Karpas-422 (cell line): ENCODE data around the gene KRTAP20-2. TPM values are rescaled to one million over a fixed set of nuclear protein-coding genes. Genes with fewer than 3 reads are reported as not detected.

Source experiments
- DNase-seq: peaks from one replicate; pipeline ENCODE4 v3.0.0-alpha.2; 2015
- H2AFZ ChIP-seq: fragments of 200-600 bp; sonication (generic); 2 replicates; pipeline ENCODE4 v1.6.1; 2014; ENCODE audit warnings: antibody characterized with exemption, low read length, mixed read lengths
- H3K27ac ChIP-seq: fragments of 200-600 bp; sonication (generic); 2 replicates; pipeline ENCODE4 v1.5.1; 2014; ENCODE audit warnings: mild to moderate bottlenecking, low read length, moderate library complexity
- H3K27me3 ChIP-seq: fragments of 200-600 bp; sonication (generic); 2 replicates; pipeline ENCODE4 v1.6.1; 2014; ENCODE audit warnings: low read length, mixed read lengths
- H3K36me3 ChIP-seq: fragments of 200-600 bp; sonication (generic); 2 replicates; pipeline ENCODE4 v1.6.1; 2014; ENCODE audit warnings: low read length, mixed read lengths; ENCODE audit not compliant: insufficient read depth
- H3K4me1 ChIP-seq: fragments of 200-600 bp; sonication (generic); 2 replicates; pipeline ENCODE4 v1.6.1; 2014; ENCODE audit warnings: mild to moderate bottlenecking, low read length, mixed read lengths
- H3K4me2 ChIP-seq: fragments of 200-600 bp; sonication (generic); 2 replicates; pipeline ENCODE4 v1.6.1; 2014; ENCODE audit warnings: low read length, low read depth, mild to moderate bottlenecking; ENCODE audit not compliant: poor library complexity, severe bottlenecking
- H3K4me3 ChIP-seq: fragments of 200-600 bp; sonication (generic); 2 replicates; pipeline ENCODE4 v1.5.1; 2014; ENCODE audit warnings: mild to moderate bottlenecking, antibody characterized with exemption, low read length, mixed read lengths
- H3K79me2 ChIP-seq: fragments of 200-600 bp; sonication (generic); 2 replicates; pipeline ENCODE4 v1.6.1; 2014; ENCODE audit warnings: mild to moderate bottlenecking, low read length, mixed read lengths
- H3K9ac ChIP-seq: fragments of 200-600 bp; sonication (generic); 2 replicates; pipeline ENCODE4 v1.6.0; 2014; ENCODE audit warnings: low read length
- H3K9me2 ChIP-seq: fragments of 200-600 bp; sonication (generic), shearing (Covaris generic); replicated peaks from 2 replicates; pipeline ENCODE4 v1.6.0; 2014; ENCODE audit warnings: mild to moderate bottlenecking, low read length, moderate library complexity; ENCODE audit not compliant: insufficient read depth
- H3K9me3 ChIP-seq: fragments of 300-700, 200-600 bp; sonication (generic); 2 replicates; pipeline ENCODE4 v1.6.1; 2014; ENCODE audit warnings: low read length, mixed read lengths
- H4K20me1 ChIP-seq: fragments of 200-600 bp; sonication (generic); 2 replicates; pipeline ENCODE4 v1.6.1; 2014; ENCODE audit warnings: mild to moderate bottlenecking, antibody characterized with exemption, low read length, low read depth; ENCODE audit not compliant: insufficient read depth
- total RNA-seq: library from RNA; depleted of rRNA; stranded (reverse); fragments of >200 nt; shearing (Covaris generic); gene quantifications from 2 replicates; pipeline ENCODE4 v1.2.3, GENCODE V29; 2014; ENCODE audit warnings: low replicate concordance; rRNA removed

Gene KRTAP20-2
- not detected in 2 replicates for total RNA-seq

GRCh38 chr21:30634906-30635305 lies at the start of gene KRTAP20-2:
Gene KRTAP20-2 (plus strand): TSS chr21:30635206. CDS start chr21:30635264, 58 bp downstream.
- no peaks in the 10 kb centered on the region for H3K79me2 ChIP-seq
- H3K4me1 ChIP-seq: no peaks in the 10 kb centered on the region
- no peaks in the 10 kb centered on the region for H4K20me1 ChIP-seq
- no peak within 1 kb of the TSS for H3K27ac ChIP-seq
- no peak within 1 kb of the TSS for H3K9ac ChIP-seq
- peaks cover 7% of the 10 kb centered on the region for H3K9me3 ChIP-seq
- H3K4me2 ChIP-seq: no peak within 1 kb of the TSS
- no peak within 1 kb of the TSS for H3K4me3 ChIP-seq
- H3K36me3 ChIP-seq: no peaks in the 10 kb centered on the region
- no peaks in the 10 kb centered on the region for H3K9me2 ChIP-seq
- no peak for DNase-seq
- H3K27me3 ChIP-seq: no peaks in the 10 kb centered on the region
- H2AFZ ChIP-seq: no peak within 1 kb of the TSS

GRCh38 chr21:30590297-30590696 lies 44.7 kb upstream of the KRTAP20-2 start, which contains the start of gene KRTAP22-2:
Gene KRTAP22-2 (minus strand): TSS chr21:30590397.
- Histone ChIP-seq H4K20me1 (no peaks in the 10 kb centered on the region), H3K36me3 (no peaks in the 10 kb centered on the region), H3K27me3 (no peaks in the 10 kb centered on the region), H3K4me3 (no peak within 1 kb of the TSS), H3K4me1 (no peaks in the 10 kb centered on the region), H3K9me3 (peaks cover 23% of the 10 kb centered on the region; the same call in 1 of the 2 replicates), H3K4me2 (no peak within 1 kb of the TSS), H2AFZ (no peak within 1 kb of the TSS), H3K27ac (no peak within 1 kb of the TSS), H3K9ac (no peak within 1 kb of the TSS), H3K79me2 (no peaks in the 10 kb centered on the region), H3K9me2 (no peaks in the 10 kb centered on the region)
- DNase-seq: no peak

DNA sequence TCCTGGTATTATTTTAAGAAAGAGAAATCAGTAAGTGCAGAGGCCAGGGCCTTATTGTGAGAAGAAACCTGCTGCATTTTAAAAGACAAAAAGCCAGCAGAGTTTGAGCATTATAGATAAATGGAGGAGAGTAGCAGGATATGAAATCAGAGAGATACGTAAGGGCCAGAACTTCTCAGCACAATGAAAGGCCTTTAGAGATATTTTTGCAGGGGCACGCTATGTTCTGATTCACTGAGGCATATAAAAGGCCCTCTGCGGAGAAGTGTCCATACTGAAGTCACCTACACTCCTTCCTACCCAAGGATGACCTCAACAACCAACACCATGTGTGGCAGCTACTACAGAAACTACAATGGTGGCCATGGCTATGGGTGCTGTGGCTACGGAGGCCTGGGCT lies 42.9 kb upstream of the KRTAP20-2 start, which contains the start of gene KRTAP6-3:
Gene KRTAP6-3 (plus strand): TSS at position 301 of the 400 bp plus-strand sequence. CDS start 6 bp downstream, at position 307.
- no peaks in the 10 kb centered on the region for H4K20me1 ChIP-seq
- H2AFZ ChIP-seq: no peak within 1 kb of the TSS
- H3K4me3 ChIP-seq: no peak within 1 kb of the TSS
- no peaks in the 10 kb centered on the region for H3K4me1 ChIP-seq
- H3K27me3 ChIP-seq: no peaks in the 10 kb centered on the region
- no peaks in the 10 kb centered on the region for H3K79me2 ChIP-seq
- no peaks in the 10 kb centered on the region for H3K9me2 ChIP-seq
- H3K4me2 ChIP-seq: no peak within 1 kb of the TSS
- H3K36me3 ChIP-seq: no peaks in the 10 kb centered on the region
- H3K9me3 ChIP-seq: peaks cover 19% of the 10 kb centered on the region
- H3K9ac ChIP-seq: no peak within 1 kb of the TSS
- no peak within 1 kb of the TSS for H3K27ac ChIP-seq
- DNase-seq: no peak

GRCh38 chr21:30598802-30599201 lies 36.2 kb upstream of the KRTAP20-2 start, which contains the start of gene KRTAP6-2:
Gene KRTAP6-2 (minus strand): TSS chr21:30598902. CDS start chr21:30598874, 28 bp downstream.
- Histone ChIP-seq H3K4me2 (no peak within 1 kb of the TSS), H3K4me3 (no peak within 1 kb of the TSS), H3K79me2 (no peaks in the 10 kb centered on the region), H3K9me2 (no peaks in the 10 kb centered on the region), H4K20me1 (no peaks in the 10 kb centered on the region), H3K27ac (no peak within 1 kb of the TSS), H3K27me3 (no peaks in the 10 kb centered on the region), H2AFZ (no peak within 1 kb of the TSS), H3K36me3 (no peaks in the 10 kb centered on the region), H3K9me3 (peaks cover 16% of the 10 kb centered on the region), H3K4me1 (no peaks in the 10 kb centered on the region), H3K9ac (no peak within 1 kb of the TSS)
- DNase-seq: no peak

DNA sequence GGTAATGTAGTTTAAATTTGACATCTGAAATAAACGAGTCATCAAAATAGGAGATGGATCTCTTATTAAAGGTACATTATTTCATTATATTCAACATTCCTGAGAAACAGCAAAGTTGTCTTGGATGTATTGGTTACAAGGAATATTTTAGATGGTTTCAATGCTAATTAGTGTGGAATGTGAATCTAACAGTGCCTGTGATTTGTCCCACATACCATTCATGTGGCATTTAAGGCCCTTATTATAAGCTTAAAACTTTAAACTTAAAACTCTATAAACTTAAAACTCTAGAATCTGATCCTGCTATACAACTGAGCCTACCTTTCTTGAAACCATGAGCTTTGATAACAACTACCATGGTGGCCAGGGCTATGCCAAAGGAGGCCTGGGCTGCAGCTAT lies 34.2 kb upstream of the KRTAP20-2 start, which contains the start of gene KRTAP22-1:
Gene KRTAP22-1 (plus strand): TSS at position 301 of the 400 bp plus-strand sequence.
- H3K36me3 ChIP-seq: no peaks in the 10 kb centered on the region
- no peak within 1 kb of the TSS for H3K9ac ChIP-seq
- no peak within 1 kb of the TSS for H2AFZ ChIP-seq
- H4K20me1 ChIP-seq: no peaks in the 10 kb centered on the region
- no peaks in the 10 kb centered on the region for H3K4me1 ChIP-seq
- H3K27ac ChIP-seq: no peak within 1 kb of the TSS
- DNase-seq: no peak
- H3K4me2 ChIP-seq: no peak within 1 kb of the TSS
- H3K4me3 ChIP-seq: no peak within 1 kb of the TSS
- peaks cover 19% of the 10 kb centered on the region for H3K9me3 ChIP-seq
- H3K9me2 ChIP-seq: no peaks in the 10 kb centered on the region
- no peaks in the 10 kb centered on the region for H3K27me3 ChIP-seq
- H3K79me2 ChIP-seq: no peaks in the 10 kb centered on the region

DNA sequence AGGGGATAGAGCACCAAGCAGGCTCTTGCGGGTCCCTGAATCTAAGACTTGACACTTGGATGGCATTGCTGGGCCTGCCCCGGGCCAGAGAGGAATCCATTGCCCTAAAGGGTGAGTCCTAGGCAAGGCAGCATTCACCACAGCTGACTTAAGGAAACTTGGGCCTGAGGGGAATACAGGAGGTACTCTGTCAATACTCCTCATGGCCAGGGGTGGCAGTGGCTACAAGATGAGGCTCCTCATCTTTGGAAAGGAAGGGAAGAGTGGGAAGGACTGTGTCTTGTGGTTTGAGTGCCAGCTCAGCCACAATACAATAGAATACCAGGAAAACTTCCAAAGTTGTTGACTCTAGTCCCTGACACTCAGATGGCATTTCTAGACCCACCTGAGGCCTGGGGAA lies 29.0 kb upstream of the KRTAP20-2 start:
- Histone ChIP-seq H3K4me2 (no peak overlapping the region), H3K36me3 (no peaks in the 10 kb centered on the region), H2AFZ (no peak overlapping the region), H3K9me3 (peaks cover 26% of the 10 kb centered on the region), H3K9ac (no peak overlapping the region), H3K9me2 (no peaks in the 10 kb centered on the region), H3K4me1 (no peaks in the 10 kb centered on the region), H3K27ac (no peak overlapping the region), H3K4me3 (no peak overlapping the region), H3K27me3 (no peaks in the 10 kb centered on the region), H3K79me2 (no peaks in the 10 kb centered on the region), H4K20me1 (no peaks in the 10 kb centered on the region)
- DNase-seq: no peak

DNA sequence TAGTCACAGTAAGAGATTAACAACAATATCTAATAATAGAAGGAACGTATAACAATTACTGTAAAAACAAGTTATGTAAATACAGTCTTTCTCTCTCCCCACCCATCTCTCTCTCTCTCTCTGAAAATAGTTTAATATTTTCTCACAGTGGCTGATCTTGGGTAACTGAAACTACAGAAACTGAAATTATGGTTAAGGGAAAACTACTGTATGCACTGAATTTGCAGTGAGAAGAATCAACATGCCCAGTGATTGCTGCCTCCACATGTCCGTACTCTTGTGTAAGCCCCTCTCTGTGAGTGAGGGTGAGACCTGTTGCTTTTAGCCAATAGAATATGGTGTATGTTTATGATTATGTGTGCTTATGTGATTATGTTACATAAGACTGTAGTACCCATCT lies 22.9 kb upstream of the KRTAP20-2 start:
- Histone ChIP-seq H3K79me2 (no peaks in the 10 kb centered on the region), H3K4me1 (no peaks in the 10 kb centered on the region), H3K9me3 (peaks cover 28% of the 10 kb centered on the region)

DNA sequence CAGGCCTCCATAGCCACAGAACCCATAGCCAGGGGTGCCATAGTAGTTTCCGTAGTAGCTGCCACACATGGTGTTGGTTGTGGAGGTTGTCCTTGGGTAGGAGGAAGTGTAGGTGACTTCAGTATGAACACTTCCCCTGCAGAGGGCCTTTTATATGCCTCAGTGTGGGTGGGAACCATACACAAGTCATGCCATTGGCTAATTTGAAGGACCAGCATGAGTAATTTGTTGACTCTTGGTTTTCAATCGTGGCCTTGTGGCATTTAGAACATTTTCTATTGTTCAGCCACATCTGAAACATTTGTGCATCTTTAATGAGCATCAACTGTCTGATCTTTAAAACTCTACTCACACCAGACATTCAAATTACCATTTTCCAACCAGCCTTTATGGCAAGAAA lies 21.2 kb upstream of the KRTAP20-2 start, which contains the start of gene KRTAP6-1:
Gene KRTAP6-1 (minus strand): TSS at position 95 of the 400 bp plus-strand sequence. CDS start 26 bp downstream, at position 69.
- no peaks in the 10 kb centered on the region for H3K4me1 ChIP-seq
- no peak within 1 kb of the TSS for H3K27ac ChIP-seq
- H3K79me2 ChIP-seq: no peaks in the 10 kb centered on the region
- H3K9me2 ChIP-seq: no peaks in the 10 kb centered on the region
- no peak for DNase-seq
- no peak within 1 kb of the TSS for H3K9ac ChIP-seq
- no peak within 1 kb of the TSS for H3K4me3 ChIP-seq
- no peaks in the 10 kb centered on the region for H4K20me1 ChIP-seq
- H2AFZ ChIP-seq: no peak within 1 kb of the TSS
- H3K36me3 ChIP-seq: no peaks in the 10 kb centered on the region; the same call in 1 of the 2 replicates
- no peak within 1 kb of the TSS for H3K4me2 ChIP-seq
- no peaks in the 10 kb centered on the region for H3K27me3 ChIP-seq
- peaks cover 26% of the 10 kb centered on the region for H3K9me3 ChIP-seq

More for the DNA sequence above, 22.9 kb upstream of the KRTAP20-2 start:
- no peaks in the 10 kb centered on the region for H4K20me1 ChIP-seq
- no peaks in the 10 kb centered on the region; the same call in 1 of the 2 replicates for H3K36me3 ChIP-seq
- DNase-seq: no peak
- H3K4me2 ChIP-seq: no peak overlapping the region
- no peaks in the 10 kb centered on the region for H3K27me3 ChIP-seq
- no peak overlapping the region for H2AFZ ChIP-seq
- no peaks in the 10 kb centered on the region for H3K9me2 ChIP-seq
- H3K4me3 ChIP-seq: no peak overlapping the region
- no peak overlapping the region for H3K27ac ChIP-seq
- no peak overlapping the region for H3K9ac ChIP-seq
